ENCODE results near the gene RIC3. TPM values are rescaled to one million over a fixed set of nuclear protein-coding genes. Genes with fewer than 3 reads are reported as not detected.

RIC3 gene
- total RNA-seq, 1 donor from 2014 or later, result 42.4 TPM

GRCh38 chr11:8106679-8107078 is 62.1 kb downstream of the RIC3 start:
- DNase-seq (ENCODE audit: low spot score in 2 of 2) (no peak), FAIRE-seq (no peak)

- FAIRE-seq, result no peak
- no peak for DNase-seq (ENCODE audit: low spot score in 2 of 2)
Observed at GRCh38 chr11:8105666-8106065, 63.2 kb downstream of the RIC3 start.

- FAIRE-seq (no peak), DNase-seq (ENCODE audit: low spot score in 2 of 2) (no peak)
Observed at GRCh38 chr11:8105133-8105532, 63.7 kb downstream of the RIC3 start.

GRCh38 chr11:8103909-8104308 is 64.9 kb downstream of the RIC3 start:
- DNase-seq (ENCODE audit: low spot score in 2 of 2) (no peak), FAIRE-seq (no peak)

DNA sequence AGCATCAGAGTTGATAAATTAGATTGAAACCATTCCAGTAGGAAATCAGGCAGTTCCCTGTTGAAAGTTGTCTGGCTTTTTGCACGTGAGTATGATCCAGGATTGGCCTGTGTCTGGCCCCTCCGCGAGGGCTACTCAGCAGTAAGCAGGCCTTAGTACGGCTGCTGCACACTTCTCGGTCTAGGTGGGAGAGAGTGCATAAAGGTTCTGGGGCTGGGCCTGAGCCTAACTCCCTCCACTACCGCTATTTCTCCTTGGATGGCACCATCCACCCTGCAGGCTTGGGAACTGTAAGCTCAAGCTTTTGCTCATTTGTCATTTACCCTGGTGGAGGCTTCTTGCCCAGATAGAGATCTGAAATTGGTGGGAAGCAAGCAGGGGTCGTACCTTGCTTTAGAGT is 65.9 kb downstream of the RIC3 start:
- DNase-seq (ENCODE audit: low spot score in 2 of 2) (no peak), FAIRE-seq (no peak)

GRCh38 chr11:8102296-8102915 is 66.4 kb downstream of the RIC3 start:
- no peak for FAIRE-seq
- no peak for DNase-seq (ENCODE audit: low spot score in 2 of 2)

DNA sequence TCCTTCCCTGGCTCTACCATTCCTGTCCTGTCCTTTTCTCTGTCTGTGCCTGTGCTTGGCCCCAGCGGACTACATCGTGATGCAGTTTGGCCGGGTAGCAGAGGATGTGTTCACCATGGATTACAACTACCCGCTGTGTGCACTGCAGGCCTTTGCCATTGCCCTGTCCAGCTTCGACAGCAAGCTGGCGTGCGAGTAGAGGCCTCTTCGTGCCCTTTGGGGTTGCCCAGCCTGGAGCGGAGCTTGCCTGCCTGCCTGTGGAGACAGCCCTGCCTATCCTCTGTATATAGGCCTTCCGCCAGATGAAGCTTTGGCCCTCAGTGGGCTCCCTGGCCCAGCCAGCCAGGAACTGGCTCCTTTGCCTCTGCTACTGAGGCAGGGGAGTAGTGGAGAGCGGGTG is 67.4 kb downstream of the RIC3 start:
- no peak for FAIRE-seq
- no peak for DNase-seq (ENCODE audit: low spot score in 2 of 2)

- no peak for FAIRE-seq
Observed at GRCh38 chr11:8100605-8101004, 68.2 kb downstream of the RIC3 start.

DNA sequence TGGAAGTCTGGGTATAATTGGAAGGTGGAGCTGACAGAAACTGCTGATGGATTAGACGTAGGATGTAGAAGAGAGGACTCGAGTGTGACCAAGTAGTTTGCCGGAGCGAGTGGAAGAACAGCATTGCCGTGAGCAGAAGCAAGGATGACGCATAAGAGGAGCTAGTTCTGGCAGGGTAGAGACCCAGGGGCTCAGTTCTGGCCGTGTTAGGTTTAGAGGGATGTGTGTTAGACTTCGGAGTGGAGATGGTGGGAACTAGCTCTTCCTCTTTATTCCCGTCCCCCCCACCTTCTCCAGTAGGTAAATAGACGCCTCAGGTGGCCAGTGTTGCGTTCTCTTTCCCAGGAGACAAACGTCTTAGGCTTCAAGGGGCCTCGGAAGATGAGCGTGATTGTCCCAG is 68.7 kb downstream of the RIC3 start:
- FAIRE-seq (no peak), DNase-seq (ENCODE audit: low spot score in 2 of 2) (no peak)

More at GRCh38 chr11:8100605-8101004, 68.2 kb downstream of the RIC3 start:
- no peak for DNase-seq (ENCODE audit: low spot score in 2 of 2)

DNA sequence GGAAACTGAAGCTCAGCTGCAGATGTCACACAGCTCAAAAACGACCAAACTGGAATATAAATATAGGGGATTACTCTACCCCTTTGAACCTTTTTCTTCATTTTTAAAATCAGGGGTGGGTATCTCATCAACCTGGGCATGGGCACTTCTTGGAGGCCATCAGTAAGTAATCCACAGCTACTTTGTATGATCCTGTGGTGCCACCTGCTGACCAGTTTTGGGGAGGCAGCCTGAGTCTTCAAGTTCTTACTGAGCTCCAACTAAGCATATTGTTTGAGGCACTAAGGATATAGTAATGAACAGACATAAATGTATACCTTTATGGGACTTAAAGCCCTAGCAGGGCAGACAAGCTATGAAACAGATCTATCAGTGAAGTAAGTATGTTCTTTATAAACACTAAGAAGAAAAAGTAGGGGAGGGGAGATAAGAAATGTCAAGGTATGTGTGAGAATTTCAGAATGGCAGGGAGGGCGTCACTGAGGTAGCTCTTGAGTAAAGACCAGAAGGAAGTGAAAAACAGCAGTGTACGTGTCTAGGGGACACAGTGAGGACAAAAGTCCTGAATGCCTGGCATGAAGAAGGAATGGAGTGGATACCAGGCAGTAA is 69.4 kb downstream of the RIC3 start:
- DNase-seq (ENCODE audit: low spot score in 2 of 2), result peak in 1 of 2 donors; percentile 63
- no peak for FAIRE-seq

DNA sequence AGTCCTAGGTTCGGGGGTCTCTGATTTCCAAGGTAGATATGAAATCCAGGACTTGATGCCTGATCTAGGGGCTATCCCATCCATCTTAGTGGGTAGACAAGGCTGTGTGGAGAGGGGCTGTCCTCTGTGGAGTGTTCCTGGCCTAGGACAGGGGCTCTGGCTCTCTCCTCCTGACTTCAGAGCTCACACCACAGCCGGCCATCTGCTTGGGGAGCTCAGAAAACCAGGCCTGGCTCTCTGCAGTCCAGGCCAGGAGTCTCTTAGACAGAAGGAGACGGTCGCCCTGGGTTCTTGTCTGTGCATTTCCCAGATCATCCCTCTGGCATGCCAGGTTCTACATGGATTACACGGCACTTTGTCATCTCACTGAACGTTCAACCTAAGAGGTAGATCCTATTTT is 69.9 kb downstream of the RIC3 start:
- no peak for DNase-seq (ENCODE audit: low spot score in 2 of 2)

GRCh38 chr11:8098361-8098760 is 70.5 kb downstream of the RIC3 start:
- DNase-seq (ENCODE audit: low spot score in 2 of 2) (no peak), FAIRE-seq (no peak)

More for the DNA sequence above, 69.9 kb downstream of the RIC3 start:
- no peak for FAIRE-seq

DNA sequence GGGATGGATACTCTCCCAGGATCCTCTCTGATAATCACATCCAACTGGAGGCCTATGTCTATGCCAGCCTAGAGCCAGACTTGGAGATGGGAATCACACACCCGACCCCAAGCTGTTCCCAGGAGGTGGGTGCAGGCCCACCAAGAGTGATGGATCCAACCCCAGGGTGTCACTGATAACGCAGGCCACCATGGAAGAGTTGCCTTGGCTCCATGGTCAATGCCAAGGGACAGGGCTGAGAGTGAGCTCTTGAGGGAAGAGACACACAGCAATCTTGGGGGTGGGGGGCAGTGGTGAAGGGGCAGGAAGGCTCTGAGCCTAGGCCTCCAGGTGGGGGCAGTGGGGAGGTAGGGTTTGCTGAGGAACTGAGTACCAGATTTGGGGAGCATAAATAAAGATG is 70.9 kb downstream of the RIC3 start:
- no peak for FAIRE-seq
- DNase-seq (ENCODE audit: low spot score in 2 of 2), result no peak

DNA sequence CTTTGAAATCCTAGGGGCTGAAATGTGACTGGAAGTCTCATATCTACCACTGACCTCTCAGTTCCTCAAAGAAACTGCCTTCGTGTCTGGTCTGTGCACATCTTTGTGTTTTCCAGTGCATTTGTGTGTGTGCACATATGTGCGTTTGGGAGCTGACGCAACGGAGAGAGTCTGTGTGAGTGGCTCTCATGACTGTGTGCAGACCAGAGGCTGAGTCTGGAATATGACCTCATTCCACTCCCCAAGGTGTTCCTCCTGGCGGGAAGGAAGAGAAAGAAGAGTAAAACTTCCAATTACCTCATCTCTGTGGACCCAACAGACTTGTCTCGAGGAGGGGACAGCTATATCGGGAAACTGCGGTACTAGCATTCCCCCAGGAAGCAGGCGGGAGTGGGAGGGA is 71.4 kb downstream of the RIC3 start:
- FAIRE-seq (no peak), DNase-seq (ENCODE audit: low spot score in 2 of 2) (no peak)

- no peak for FAIRE-seq
- no peak for DNase-seq (ENCODE audit: low spot score in 2 of 2)
Observed at GRCh38 chr11:8097062-8097461, 71.8 kb downstream of the RIC3 start.

DNA sequence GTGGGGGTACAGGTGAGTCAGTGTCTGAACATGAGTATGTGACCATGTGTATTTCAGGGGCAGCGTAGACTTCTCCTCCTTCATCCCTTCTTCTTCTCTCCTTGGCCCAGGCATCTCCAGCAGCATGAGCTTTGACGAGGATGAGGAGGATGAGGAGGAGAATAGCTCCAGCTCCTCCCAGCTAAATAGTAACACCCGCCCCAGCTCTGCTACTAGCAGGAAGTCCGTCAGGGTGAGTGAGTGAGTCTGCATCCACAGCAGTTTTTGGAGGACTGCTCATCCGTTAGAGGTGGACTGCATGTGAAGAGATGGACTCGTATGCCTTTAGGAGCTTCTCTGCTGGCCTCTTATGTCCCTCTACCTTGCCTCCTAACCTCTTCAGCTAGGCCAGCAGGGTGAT is 72.2 kb downstream of the RIC3 start:
- FAIRE-seq (no peak), DNase-seq (ENCODE audit: low spot score in 2 of 2) (no peak)

- DNase-seq (ENCODE audit: low spot score in 2 of 2), result no peak
- FAIRE-seq, result no peak
Observed at GRCh38 chr11:8095806-8096522, 72.9 kb downstream of the RIC3 start.

- FAIRE-seq, result no peak
Observed at GRCh38 chr11:8095371-8095770, 73.5 kb downstream of the RIC3 start.

GRCh38 chr11:8094656-8095055 is 74.2 kb downstream of the RIC3 start:
- DNase-seq (ENCODE audit: low spot score in 2 of 2) (no peak), FAIRE-seq (no peak)

More at GRCh38 chr11:8095371-8095770, 73.5 kb downstream of the RIC3 start:
- DNase-seq (ENCODE audit: low spot score in 2 of 2), result no peak

DNA sequence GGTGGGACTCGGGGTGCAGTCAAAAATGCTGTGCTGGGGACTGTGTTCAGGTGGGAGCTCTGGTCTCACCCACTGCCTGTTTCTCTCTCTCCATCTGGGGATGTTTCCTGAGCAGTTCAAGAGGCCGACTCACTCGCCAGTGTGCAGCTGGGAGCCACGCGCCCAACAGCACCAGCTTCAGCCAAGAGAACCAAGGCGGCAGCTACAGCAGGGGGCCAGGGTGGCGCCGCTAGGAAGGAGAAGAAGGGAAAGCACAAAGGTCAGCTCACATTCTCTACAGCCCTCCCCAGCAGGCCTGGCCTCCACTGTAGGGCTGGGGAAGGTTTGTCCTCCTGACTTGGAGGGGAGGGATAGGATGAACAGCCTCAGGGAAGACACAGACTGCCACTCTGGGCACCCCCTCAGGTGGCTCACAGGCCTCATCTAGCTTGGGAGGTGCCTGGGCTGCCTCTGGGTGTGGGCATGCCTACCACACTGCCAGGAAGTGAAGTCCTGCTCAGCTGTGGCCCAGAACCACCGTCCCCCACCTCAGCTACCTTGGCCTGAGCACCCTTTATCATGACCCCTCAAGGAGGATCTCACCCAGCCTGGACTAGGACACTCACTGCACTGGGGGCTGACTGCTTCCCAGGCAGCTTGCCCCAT is 74.8 kb downstream of the RIC3 start:
- no peak for DNase-seq (ENCODE audit: low spot score in 2 of 2)
- no peak for FAIRE-seq

All from frontal cortex (tissue), 4 donors.